Measurements from ENCODE around the gene CREB3L2.

DNA sequence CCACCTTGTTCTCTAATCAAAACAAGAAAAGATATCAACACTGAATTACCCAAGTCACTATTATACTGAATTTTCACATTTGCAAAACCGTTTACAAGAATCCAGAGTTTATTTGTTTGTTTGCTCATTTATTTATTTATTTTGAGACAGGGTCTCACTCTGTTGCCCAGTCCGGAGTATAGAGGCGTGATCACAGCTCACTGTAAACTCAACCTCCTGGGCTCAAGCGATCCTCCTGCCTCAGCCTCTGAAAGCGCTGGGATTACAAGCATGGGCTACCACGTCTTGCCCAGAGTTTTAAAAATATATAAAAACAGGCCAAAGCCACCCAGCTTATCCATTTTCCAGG is 8.5 kb downstream of the CREB3L2 start:
- no peak for TF ChIP-seq CTCF (IDR thresholded peaks at IDR 0.05; ENCODE audit: control extremely low read depth in 1 of 3, insufficient read depth in 1 of 3, low read depth in 1 of 3, low read length in 3 of 3)
- no peak for TF ChIP-seq EZH2 (IDR thresholded peaks at IDR 0.05; ENCODE audit: low read depth, low read length, severe bottlenecking)
- TF ChIP-seq POLR2A (IDR thresholded peaks at IDR 0.05; ENCODE audit: control extremely low read depth in 1 of 2, low read depth in 2 of 2, low read length in 2 of 2) = no peak
- no peak for TF ChIP-seq RAD21 (IDR thresholded peaks at IDR 0.05 in 1 of 2, conservative IDR thresholded peaks at IDR 0.05 in 1 of 2; ENCODE audit: low read depth in 2 of 2, low read length in 2 of 2)
- no peak for TF ChIP-seq SP2 (IDR thresholded peaks at IDR 0.05; ENCODE audit: low read length)
- TF ChIP-seq YY1 (IDR thresholded peaks at IDR 0.05; ENCODE audit: low read depth, low read length) = no peak
